Spleen (tissue), 11 donors: ENCODE data around the gene RGMA. TPM values are rescaled to one million over a fixed set of nuclear protein-coding genes. Genes with fewer than 3 reads are reported as not detected.

Experiments used
- DNase-seq: peaks from one replicate; pipeline ENCODE4 v3.0.0-alpha.2; 2020
- H3K27ac ChIP-seq, 8 donors: fragments of 200-600 bp; sonication (generic) in 7 of 8; 1 replicate in 4 of 8; 2 replicates in 4 of 8; pipeline versions ENCODE4 v1.5.0 to v1.8.0; 2016 to 2021; ENCODE audit warnings: inconsistent platforms in 4 of 8, mild to moderate bottlenecking in 4 of 8, moderate library complexity in 1 of 8
- H3K27me3 ChIP-seq, 7 donors: fragments of 200-600 bp; sonication (generic) in 6 of 7; replicated peaks in 1 of 7; 1 replicate in 4 of 7; 2 replicates in 3 of 7; pipeline versions ENCODE4 v1.5.0 to v1.8.0; 2016 to 2021; ENCODE audit warnings: inconsistent platforms in 3 of 7, mild to moderate bottlenecking in 1 of 7
- H3K36me3 ChIP-seq, 6 donors: fragments of 200-600 bp; sonication (generic) in 5 of 6; 1 replicate in 4 of 6; 2 replicates in 2 of 6; pipeline versions ENCODE4 v1.5.0 to v1.8.0; 2016 to 2021; ENCODE audit warnings: inconsistent platforms in 2 of 6
- H3K4me1 ChIP-seq, 6 donors: fragments of 200-600 bp; sonication (generic) in 5 of 6; 1 replicate in 3 of 6; 2 replicates in 3 of 6; pipeline versions ENCODE4 v1.5.0 to v1.8.0; 2016 to 2021; ENCODE audit warnings: inconsistent platforms in 3 of 6
- H3K4me3 ChIP-seq, 8 donors: fragments of 200-600 bp; sonication (generic) in 7 of 8; 1 replicate in 4 of 8; 2 replicates in 4 of 8; pipeline versions ENCODE4 v1.5.0 to v1.8.0; 2016 to 2021; ENCODE audit warnings: inconsistent platforms in 4 of 8, mild to moderate bottlenecking in 4 of 8, moderate library complexity in 2 of 8
- H3K9me3 ChIP-seq, 8 donors: fragments of 200-600 bp; sonication (generic) in 7 of 8; 1 replicate in 4 of 8; 2 replicates in 4 of 8; pipeline versions ENCODE4 v1.5.0 to v1.8.0; 2016 to 2021; ENCODE audit warnings: inconsistent platforms in 4 of 8
- CTCF ChIP-seq, 11 experiments: fragments of 200-600 bp in 7 of 11; fragments of 450-650 bp in 4 of 11; sonication (generic) in 4 of 11; IDR thresholded peaks in 8 of 11; conservative IDR thresholded peaks in 3 of 11; 1 replicate in 7 of 11; 2 replicates in 4 of 11; pipeline versions ENCODE4 v1.4.0 to v1.8.0; 2016 to 2021; ENCODE audit warnings: antibody characterized with exemption in 11 of 11, inconsistent platforms in 4 of 11, mild to moderate bottlenecking in 1 of 11
- POLR2A ChIP-seq, 3 donors: fragments of 450-650 bp; IDR thresholded peaks; one replicate each; pipeline ENCODE4 v1.5.1; 2017; ENCODE audit warnings: antibody characterized with exemption in 3 of 3, mild to moderate bottlenecking in 1 of 3
- POLR2AphosphoS5 ChIP-seq, 3 donors: sonication (generic); formaldehyde crosslinking; IDR thresholded peaks; one replicate each; pipeline ENCODE4 v1.5.1; 2017; ENCODE audit warnings: antibody characterized with exemption in 3 of 3
- WGBS, 5 donors: extraction: QIAGEN DNeasy Blood & Tissue Kit in 3 of 5; methylation state at CpG; one replicate each; pipeline versions ENCODE4 v1.1.5 to v1.1.7; 2013 to 2018; 5-methylcytosine and 5-hydroxymethylcytosine counted together
- intact Hi-C: fragments of 100-400 bp; cut with DNase I; formaldehyde crosslinking; loops from one replicate; pipeline ENCODE4 v1.15.0; 2023; ENCODE audit warnings: low total_unique reads
- polyA plus RNA-seq, 3 donors: library from polyadenylated mRNA; stranded (reverse); fragments of 200-250 nt; gene quantifications; one replicate each; pipeline ENCODE4 v1.2.1, GENCODE V29; 2013
- total RNA-seq, 7 donors: library from RNA; depleted of rRNA in 3 of 7; stranded (reverse); fragments of >200 nt in 3 of 7; fragmentation: NEBNext Ultra II Directional in 4 of 7; extraction: Animal tissue kit (Norgen Biotek cat#: 25700) in 4 of 7; gene quantifications; one replicate each; pipeline versions ENCODE4 v1.1.0 to v1.2.1, GENCODE V29; 2016 to 2021
- donor health status: healthy with polysubstance abuse.
- donor health status: DM: no; HTN: no; CAD: no; lungs with moderate emphysema.
- donor health status: DM: no; HTN: no; CAD: no.
- donor health status: Bipolar disorder and iron deficiency.
- donor health status: healthy.
- donor health status: DM: no; HTN: no; CAD: no.
- donor health status: DM: yes; HTN: yes; CAD: no.

RGMA gene
- total and polyA plus RNA-seq, 10 donors = 0.37 to 3.1 (median 1.2) TPM

DNA sequence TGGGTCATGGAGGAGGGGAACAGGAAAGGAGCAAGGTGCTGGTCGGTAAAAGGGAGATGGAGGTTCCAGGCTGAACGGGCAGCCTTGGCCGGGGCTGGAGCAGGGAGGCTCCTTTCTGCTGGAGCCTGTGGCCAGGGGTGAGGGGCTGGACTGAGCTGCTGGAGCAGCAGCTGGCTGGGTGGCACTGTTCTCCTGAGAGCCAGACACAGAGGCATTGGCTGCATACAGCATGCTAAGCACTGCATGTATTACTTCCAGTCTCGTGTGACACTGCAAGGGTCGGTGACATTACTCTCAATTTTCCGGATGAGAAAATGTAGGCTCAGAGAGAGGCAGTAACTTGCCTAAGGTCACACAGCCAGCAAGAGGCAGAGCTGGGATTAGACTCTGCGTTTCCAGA, 42.3 kb downstream of the RGMA start:
- intact Hi-C loops = no loop called here
- WGBS, 5 donors = 67 to 81% (median 73%) methylated on average over 6 to 7 of the region's 7 CpGs
- no peak overlapping the region for H3K4me3 ChIP-seq
- DNase-seq = no peak
- H3K9me3 ChIP-seq = peaks cover 0 to 18% (median 11%) of the 10 kb centered on the region in 8 donors
- H3K27ac ChIP-seq = no peak overlapping the region
- peaks cover 0 to 14% (median 0%) of the 10 kb centered on the region in 6 donors for H3K36me3 ChIP-seq
- peaks cover 0 to 23% (median 4%) of the 10 kb centered on the region in 6 donors for H3K4me1 ChIP-seq
- TF ChIP-seq CTCF (IDR thresholded peaks at IDR 0.05 in 8 of 11, conservative IDR thresholded peaks at IDR 0.05 in 3 of 11) (no peak), POLR2AphosphoS5 (IDR thresholded peaks at IDR 0.05) (no peak), POLR2A (IDR thresholded peaks at IDR 0.05) (no peak)
- peaks cover 0 to 37% (median 0%) of the 10 kb centered on the region in 7 donors for H3K27me3 ChIP-seq

DNA sequence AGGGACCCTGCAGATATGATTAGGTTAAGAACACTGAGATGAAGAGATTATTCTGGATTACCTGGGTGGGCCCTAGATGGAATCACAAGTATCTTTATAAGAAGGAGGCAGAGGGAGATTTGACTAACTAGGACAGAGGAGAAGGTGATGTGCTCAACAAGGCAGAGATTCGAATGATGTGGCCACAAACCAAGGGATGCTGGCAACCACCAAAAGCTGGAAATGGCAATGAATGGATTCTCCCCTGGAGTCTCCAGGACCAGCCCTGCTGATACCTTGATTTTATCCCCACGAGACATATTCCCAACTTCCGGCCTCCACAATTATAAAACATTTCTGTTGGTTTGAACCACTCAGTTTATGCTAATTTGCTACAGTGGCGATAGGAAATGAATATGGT, 42.9 kb downstream of the RGMA start:
- Histone ChIP-seq H3K36me3 (peaks cover 0 to 14% (median 0%) of the 10 kb centered on the region in 6 donors), H3K4me1 (peaks cover 0 to 23% (median 4%) of the 10 kb centered on the region in 6 donors), H3K27me3 (peaks cover 0 to 34% (median 0%) of the 10 kb centered on the region in 7 donors), H3K9me3 (peaks cover 0 to 18% (median 11%) of the 10 kb centered on the region in 8 donors), H3K4me3 (no peak overlapping the region), H3K27ac (no peak overlapping the region)
- intact Hi-C loops = no loop called here
- no peak for TF ChIP-seq CTCF (IDR thresholded peaks at IDR 0.05 in 8 of 11, conservative IDR thresholded peaks at IDR 0.05 in 3 of 11)
- TF ChIP-seq POLR2AphosphoS5 (IDR thresholded peaks at IDR 0.05) = no peak
- TF ChIP-seq POLR2A (IDR thresholded peaks at IDR 0.05) = no peak
- 84 to 93% (median 90%) methylated on average over 4 of the region's 4 CpGs for WGBS, 5 donors
- DNase-seq = no peak

GRCh38 chr15:93045191-93045785, 43.7 kb downstream of the RGMA start:
- Histone ChIP-seq H3K9me3 (peaks cover 0 to 18% (median 11%) of the 10 kb centered on the region in 8 donors), H3K4me3 (no peak overlapping the region), H3K4me1 (peaks cover 0 to 29% (median 4%) of the 10 kb centered on the region in 6 donors), H3K27ac (no peak overlapping the region), H3K36me3 (peaks cover 0 to 14% (median 0%) of the 10 kb centered on the region in 6 donors), H3K27me3 (peaks cover 0 to 29% (median 0%) of the 10 kb centered on the region in 7 donors)
- no peak for DNase-seq
- WGBS, 5 donors = 91 to 96% (median 94%) methylated on average over 14 to 27 of the region's 27 CpGs
- TF ChIP-seq POLR2A (IDR thresholded peaks at IDR 0.05) (no peak), POLR2AphosphoS5 (IDR thresholded peaks at IDR 0.05) (no peak), CTCF (IDR thresholded peaks at IDR 0.05 in 8 of 11, conservative IDR thresholded peaks at IDR 0.05 in 3 of 11) (no peak)
- intact Hi-C loops = no loop called here

- H3K36me3 ChIP-seq = peaks cover 0 to 9% (median 0%) of the 10 kb centered on the region in 6 donors
- H3K4me3 ChIP-seq = no peak overlapping the region
- H3K4me1 ChIP-seq = peaks cover 0 to 34% (median 4%) of the 10 kb centered on the region in 6 donors
- WGBS, 5 donors = 88 to 94% (median 89%) methylated on average over 38 to 46 of the region's 46 CpGs
- TF ChIP-seq POLR2AphosphoS5 (IDR thresholded peaks at IDR 0.05) = no peak
- TF ChIP-seq CTCF (IDR thresholded peaks at IDR 0.05 in 8 of 11, conservative IDR thresholded peaks at IDR 0.05 in 3 of 11) = no peak
- no peak for TF ChIP-seq POLR2A (IDR thresholded peaks at IDR 0.05)
- intact Hi-C loops = no loop called here
- no peak overlapping the region for H3K27ac ChIP-seq
- peaks cover 0 to 23% (median 0%) of the 10 kb centered on the region in 7 donors for H3K27me3 ChIP-seq
- no peak for DNase-seq
- H3K9me3 ChIP-seq = peaks cover 0 to 18% (median 11%) of the 10 kb centered on the region in 8 donors
These were observed 44.5 kb downstream of the RGMA start for GRCh38 chr15:93044301-93045190.
